GM12801 (cell line): ENCODE data around the gene SUSD4.

ENCODE experiments used
- CTCF ChIP-seq: IDR thresholded peaks from one replicate; pipeline ENCODE4 v1.5.1; 2011; ENCODE audit warnings: control low read depth; ENCODE audit not compliant: insufficient read length; ENCODE audit errors: extremely low read depth

Gene SUSD4

DNA sequence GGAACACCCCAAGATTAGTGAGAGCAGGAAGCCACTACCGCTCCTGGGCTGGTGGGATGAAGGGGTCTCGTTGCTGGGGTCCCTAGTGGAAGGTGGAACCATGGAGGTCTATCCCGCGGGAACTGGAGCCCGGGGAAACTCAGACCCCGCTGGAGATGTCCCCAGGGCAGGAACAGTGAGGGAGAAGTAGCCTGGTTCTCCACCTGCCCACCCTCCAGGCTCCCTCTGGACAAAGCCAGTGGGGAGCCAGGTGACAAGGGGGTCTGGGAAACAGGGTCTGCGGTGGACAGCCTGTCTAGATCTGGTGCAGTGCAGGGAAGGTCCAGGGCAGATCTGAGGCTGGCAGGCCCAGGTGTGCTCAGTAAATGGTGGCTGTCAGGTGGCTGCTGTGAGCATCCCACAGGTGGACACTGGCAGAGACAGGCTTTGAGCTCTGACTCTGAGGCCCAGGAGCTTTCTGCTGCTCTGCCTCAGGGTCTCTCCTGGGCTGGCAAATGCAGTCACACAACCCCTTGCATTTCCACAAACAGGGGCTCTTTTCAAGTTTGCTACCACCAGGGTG lies 132.9 kb downstream of the SUSD4 start:
- TF ChIP-seq CTCF: no peak

DNA sequence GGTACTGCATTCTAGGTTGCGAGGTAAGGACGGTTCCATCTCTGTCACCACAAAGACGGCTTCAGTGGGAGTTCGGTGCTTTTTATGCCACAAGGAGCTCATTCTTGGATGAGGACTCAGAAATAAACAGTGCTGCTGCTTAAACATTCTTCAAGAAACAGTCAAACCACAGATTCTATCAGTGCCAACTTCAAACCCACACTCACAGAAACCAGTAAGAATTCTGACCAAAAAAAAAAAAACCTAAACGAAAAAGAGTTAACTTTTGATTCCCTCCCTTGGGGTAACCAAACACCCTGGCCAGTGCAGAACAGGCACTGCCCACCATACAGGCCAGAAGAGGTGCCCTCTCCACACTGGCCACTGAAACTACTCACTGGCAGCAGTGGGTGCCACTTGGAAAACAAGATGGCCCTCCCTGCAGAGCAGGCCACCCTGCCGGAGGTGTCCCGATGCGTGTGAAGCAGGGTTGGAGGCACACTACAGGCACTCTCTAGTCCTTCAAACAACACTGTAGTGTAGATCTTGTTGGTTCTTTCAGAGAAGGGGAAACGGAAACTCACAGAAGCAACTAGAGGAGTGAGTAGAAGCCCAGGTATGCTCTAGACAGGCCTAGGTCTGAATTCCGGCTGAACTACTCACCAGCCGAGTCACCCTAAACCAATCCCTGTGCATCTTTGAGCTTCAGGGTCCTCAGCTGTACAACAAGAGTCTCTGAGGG lies 133.7 kb downstream of the SUSD4 start:
- no peak for TF ChIP-seq CTCF

DNA sequence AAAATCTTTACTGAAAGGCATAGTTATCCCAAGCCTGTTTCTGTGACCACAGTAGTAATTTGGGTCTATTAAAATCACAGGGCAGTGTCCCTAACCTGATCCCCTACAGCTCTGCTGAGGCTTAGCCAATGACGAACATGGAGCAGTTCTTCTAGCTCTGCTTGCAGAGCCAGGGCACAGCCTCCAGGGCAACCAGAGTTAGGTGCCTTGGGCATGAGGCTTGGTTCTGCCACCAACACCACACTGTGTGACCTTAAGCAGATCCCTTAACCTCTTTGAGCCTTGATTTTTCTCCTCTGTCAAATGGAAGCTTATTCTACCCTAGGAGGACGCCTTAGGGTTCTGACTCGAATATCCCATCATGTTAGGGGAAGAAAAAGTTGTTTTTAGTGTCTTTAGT lies 134.2 kb downstream of the SUSD4 start:
- no peak for TF ChIP-seq CTCF

DNA sequence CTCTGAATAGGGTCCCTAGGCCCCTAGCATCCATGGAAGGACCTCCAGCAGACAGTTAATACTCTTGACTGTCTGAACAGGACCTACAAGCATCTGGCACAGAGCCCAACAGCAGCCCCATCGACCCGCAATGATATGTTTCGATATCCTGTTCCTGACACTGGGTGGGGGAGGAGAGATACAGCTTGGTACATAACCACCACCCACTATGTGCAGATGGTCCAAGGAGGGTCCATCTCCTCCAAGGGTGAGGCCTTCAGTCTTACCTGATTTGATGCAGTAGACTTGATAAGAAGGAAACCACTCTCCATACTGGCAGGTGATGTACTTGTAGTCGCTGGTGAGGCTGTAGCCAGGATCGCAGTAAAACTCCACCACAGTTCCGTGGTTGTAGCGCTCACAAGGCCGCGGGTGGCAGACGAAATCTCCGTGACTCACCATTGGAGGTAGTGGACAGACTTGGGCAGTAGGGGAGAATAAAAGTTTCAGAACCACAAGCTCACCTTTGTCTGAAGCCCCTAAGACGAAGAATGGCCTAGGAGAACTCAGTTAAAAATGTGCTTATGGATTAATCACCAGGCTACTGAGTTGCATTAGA lies 134.9 kb downstream of the SUSD4 start:
- TF ChIP-seq CTCF: no peak

- TF ChIP-seq CTCF: no peak
Observed at GRCh38 chr1:223228201-223228600, 135.8 kb downstream of the SUSD4 start.

DNA sequence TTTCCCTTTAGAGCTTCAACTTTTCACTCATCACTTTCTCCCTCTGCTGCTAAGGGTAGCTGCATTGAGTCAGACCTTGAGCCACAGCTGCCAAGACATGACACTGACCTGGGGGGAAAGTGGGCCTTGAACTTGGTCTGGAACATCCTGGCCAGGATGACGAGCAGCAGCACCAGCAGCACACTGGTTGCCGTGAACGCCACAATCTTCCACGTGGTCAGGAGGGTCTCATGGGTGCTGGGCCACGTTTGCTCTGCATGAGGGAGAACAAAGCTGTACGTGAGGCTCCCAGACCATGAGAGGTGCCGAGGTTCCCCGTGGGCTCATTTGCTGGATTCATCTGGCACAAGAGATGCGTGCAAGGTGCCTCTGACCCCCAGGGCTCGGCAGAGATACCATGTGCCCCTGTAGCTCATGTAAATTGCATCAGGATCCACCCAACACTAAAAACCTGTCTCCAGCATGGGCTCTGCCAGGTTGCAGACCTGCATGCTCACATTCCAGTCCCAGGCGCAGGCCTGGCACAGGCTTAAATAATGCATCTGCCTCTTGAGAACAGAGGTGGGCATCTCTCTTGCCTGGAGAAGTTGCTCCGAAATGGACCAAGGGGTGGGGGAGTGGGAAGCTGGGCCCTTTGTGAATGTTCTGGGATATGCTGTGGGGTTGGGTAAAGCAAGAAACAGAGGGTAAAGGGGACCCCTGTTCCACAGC lies 136.3 kb downstream of the SUSD4 start:
- no peak for TF ChIP-seq CTCF

DNA sequence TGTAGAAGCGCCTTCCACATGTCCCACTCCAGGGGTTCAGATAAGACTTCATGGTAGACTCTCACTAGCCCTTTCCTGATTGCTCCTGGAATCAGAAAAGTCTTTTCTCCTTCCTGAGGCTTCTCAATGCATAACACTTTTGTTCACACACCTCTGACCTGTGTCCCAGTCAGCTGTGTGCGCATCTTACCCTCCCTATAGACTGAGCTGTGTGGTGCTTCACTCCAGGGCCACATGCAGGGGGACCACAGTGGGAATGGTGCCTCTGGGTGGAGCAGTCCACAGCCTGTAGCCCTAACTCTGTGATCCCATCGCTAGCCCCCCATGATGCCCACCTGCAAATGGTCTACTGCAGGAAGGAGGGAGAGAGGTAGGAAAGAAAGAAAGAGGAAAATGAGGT lies 136.9 kb downstream of the SUSD4 start:
- no peak for TF ChIP-seq CTCF
